Cerebellar nuclear complex (tissue), 1 donor: ENCODE results near the gene ZAR1.
"Not testable (repeated sequence)": the region's sequence is repeated elsewhere in the genome, so short reads cannot be mapped to it uniquely, and the experiment has no call there.

Source experiments
- DNase-seq, 2 experiments: peaks; one replicate each; lab custom pipeline; 2025; lab: John Stamatoyannopoulos, UW

Gene ZAR1

GRCh38 chr4:48490012-48490679, at the start of gene ZAR1:
ZAR1 (plus strand) TSS chr4:48490252; CDS start chr4:48490292, 40 bp downstream.
- DNase-seq, result no peak

GRCh38 chr4:48440914-48441313, 49.1 kb upstream of the ZAR1 start:
- DNase-seq, result not testable (repeated sequence)

- no peak for DNase-seq
These were observed 44.3 kb upstream of the ZAR1 start for GRCh38 chr4:48445704-48446103.

GRCh38 chr4:48446642-48447041, 43.4 kb upstream of the ZAR1 start:
- DNase-seq, result no peak

GRCh38 chr4:48449151-48449550, 40.9 kb upstream of the ZAR1 start:
- DNase-seq, result no peak

GRCh38 chr4:48450740-48451139, 39.3 kb upstream of the ZAR1 start:
- DNase-seq, result no peak

- DNase-seq, result not testable (repeated sequence)
These were observed 38.4 kb upstream of the ZAR1 start for GRCh38 chr4:48451656-48452055.

GRCh38 chr4:48454591-48454990, 35.5 kb upstream of the ZAR1 start:
- no peak for DNase-seq

GRCh38 chr4:48461000-48461399, 29.1 kb upstream of the ZAR1 start:
- DNase-seq, result no peak

- no peak for DNase-seq
These were observed 27.7 kb upstream of the ZAR1 start for GRCh38 chr4:48462363-48462762.

GRCh38 chr4:48467442-48467841, 22.6 kb upstream of the ZAR1 start:
- DNase-seq, result no peak

GRCh38 chr4:48467891-48468290, 22.2 kb upstream of the ZAR1 start:
- DNase-seq, result no peak

GRCh38 chr4:48470137-48470536, 19.9 kb upstream of the ZAR1 start:
- no peak for DNase-seq

GRCh38 chr4:48470570-48470969, 19.5 kb upstream of the ZAR1 start:
- no peak for DNase-seq

GRCh38 chr4:48472794-48473193, 17.3 kb upstream of the ZAR1 start:
- no peak for DNase-seq

GRCh38 chr4:48475770-48476169, 14.3 kb upstream of the ZAR1 start:
- no peak for DNase-seq

GRCh38 chr4:48478273-48478672, 11.8 kb upstream of the ZAR1 start:
- DNase-seq, result no peak

GRCh38 chr4:48481581-48481980, 8.5 kb upstream of the ZAR1 start:
- DNase-seq, result no peak

GRCh38 chr4:48483006-48483776, 6.9 kb upstream of the ZAR1 start, which contains the start of gene SLC10A4:
SLC10A4 (plus strand) TSS chr4:48483343; CDS start chr4:48483562, 219 bp downstream.
- DNase-seq, result no peak

- DNase-seq, result no peak
These were observed 6.1 kb upstream of the ZAR1 start for GRCh38 chr4:48483777-48484493.

- no peak for DNase-seq
These were observed 5.4 kb upstream of the ZAR1 start for GRCh38 chr4:48484494-48485168.

GRCh38 chr4:48489683-48490011, 405 bp upstream of the ZAR1 start:
- DNase-seq, result no peak
